Measurements from ENCODE around the gene MACROD1. TPM values are rescaled to one million over a fixed set of nuclear protein-coding genes. Genes with fewer than 3 reads are reported as not detected.

MACROD1 gene
- polyA plus RNA-seq, 1 donor (not counting 4 experiments of a cell fraction or from before 2014, with no cell fraction given) = 4.6 TPM

- Histone ChIP-seq H3K9me3 (ENCODE audit: control insufficient read depth, low read depth, low read length) (no peaks in the 10 kb centered on the region), H3K4me3 (ENCODE audit: control insufficient read depth in 2 of 3, extremely low read depth in 1 of 3, insufficient read depth in 2 of 3, low read depth in 1 of 3, low read length in 3 of 3) (no peak overlapping the region), H3K4me2 (ENCODE audit: control insufficient read depth, extremely low read depth, insufficient read depth, low read depth, low read length) (no peak overlapping the region), H3K79me2 (ENCODE audit: control insufficient read depth, insufficient read depth, low read length) (no peaks in the 10 kb centered on the region), H3K27ac (ENCODE audit: control insufficient read depth, insufficient read depth, low read length) (no peak overlapping the region), H4K20me1 (ENCODE audit: control insufficient read depth, extremely low read depth, insufficient read depth, low read length) (no peaks in the 10 kb centered on the region), H3K9me1 (ENCODE audit: control insufficient read depth, extremely low read depth, insufficient read depth, low read length) (no peaks in the 10 kb centered on the region), H3K36me3 (ENCODE audit: control insufficient read depth in 2 of 2, extremely low read depth in 1 of 2, insufficient read depth in 2 of 2, low read length in 2 of 2) (no peaks in the 10 kb centered on the region), H3K9ac (ENCODE audit: control insufficient read depth, extremely low read depth, insufficient read depth, low read length) (no peak overlapping the region), H2AFZ (ENCODE audit: control insufficient read depth, low read length) (no peak overlapping the region), H3K4me1 (ENCODE audit: control insufficient read depth, extremely low read depth, insufficient read depth, low read length) (no peaks in the 10 kb centered on the region), H3K27me3 (ENCODE audit: control insufficient read depth, extremely low read depth, insufficient read depth, low read length) (no peaks in the 10 kb centered on the region)
- TF ChIP-seq CTCF (optimal IDR thresholded peaks at IDR 0.05 in 1 of 3, IDR thresholded peaks at IDR 0.05 in 1 of 3, conservative IDR thresholded peaks at IDR 0.05 in 1 of 3; ENCODE audit: extremely low read depth in 1 of 3, insufficient read depth in 2 of 3, low read length in 3 of 3) (no peak), EZH2 (IDR thresholded peaks at IDR 0.05; ENCODE audit: low read length) (no peak)
- DNase-seq (ENCODE audit: low read depth, low spot score) (no peak), FAIRE-seq (no peak)
- dilution Hi-C loops (cut with MboI; ENCODE audit: extremely low pct_ligation_motif_present, low sequenced_read_pairs) = no loop called here
Observed at GRCh38 chr11:64045700-64046099, 120.2 kb downstream of the MACROD1 start.

GRCh38 chr11:64044730-64045393 is 121.1 kb downstream of the MACROD1 start:
- Histone ChIP-seq H3K9me1 (ENCODE audit: control insufficient read depth, extremely low read depth, insufficient read depth, low read length) (no peaks in the 10 kb centered on the region), H4K20me1 (ENCODE audit: control insufficient read depth, extremely low read depth, insufficient read depth, low read length) (no peaks in the 10 kb centered on the region), H2AFZ (ENCODE audit: control insufficient read depth, low read length) (no peak overlapping the region), H3K4me3 (ENCODE audit: control insufficient read depth in 2 of 3, extremely low read depth in 1 of 3, insufficient read depth in 2 of 3, low read depth in 1 of 3, low read length in 3 of 3) (no peak overlapping the region), H3K36me3 (ENCODE audit: control insufficient read depth in 2 of 2, extremely low read depth in 1 of 2, insufficient read depth in 2 of 2, low read length in 2 of 2) (no peaks in the 10 kb centered on the region), H3K9me3 (ENCODE audit: control insufficient read depth, low read depth, low read length) (no peaks in the 10 kb centered on the region), H3K27ac (ENCODE audit: control insufficient read depth, insufficient read depth, low read length) (no peak overlapping the region), H3K4me1 (ENCODE audit: control insufficient read depth, extremely low read depth, insufficient read depth, low read length) (no peaks in the 10 kb centered on the region), H3K27me3 (ENCODE audit: control insufficient read depth, extremely low read depth, insufficient read depth, low read length) (no peaks in the 10 kb centered on the region), H3K79me2 (ENCODE audit: control insufficient read depth, insufficient read depth, low read length) (no peaks in the 10 kb centered on the region), H3K9ac (ENCODE audit: control insufficient read depth, extremely low read depth, insufficient read depth, low read length) (no peak overlapping the region), H3K4me2 (ENCODE audit: control insufficient read depth, extremely low read depth, insufficient read depth, low read depth, low read length) (no peak overlapping the region)
- FAIRE-seq (no peak), DNase-seq (ENCODE audit: low read depth, low spot score) (no peak)
- TF ChIP-seq CTCF (optimal IDR thresholded peaks at IDR 0.05 in 1 of 3, IDR thresholded peaks at IDR 0.05 in 1 of 3, conservative IDR thresholded peaks at IDR 0.05 in 1 of 3; ENCODE audit: extremely low read depth in 1 of 3, insufficient read depth in 2 of 3, low read length in 3 of 3) = no peak
- no peak for TF ChIP-seq EZH2 (IDR thresholded peaks at IDR 0.05; ENCODE audit: low read length)
- dilution Hi-C loops (cut with MboI; ENCODE audit: extremely low pct_ligation_motif_present, low sequenced_read_pairs) = no loop called here

Data from keratinocyte (primary cell).